H9 (cell line): ENCODE measurements around the gene NAA15. TPM values are rescaled to one million over a fixed set of nuclear protein-coding genes. Genes with fewer than 3 reads are reported as not detected.

Experiments
- DNase-seq: peaks from one replicate; pipeline ENCODE4 v3.0.0-alpha.2; 2017
- H2AFZ ChIP-seq: one replicate; pipeline ENCODE4 v1.6.1; 2013; ENCODE audit warnings: mild to moderate bottlenecking, low read length, control low read depth, moderate library complexity
- H2AK5ac ChIP-seq: 2 replicates; pipeline ENCODE4 v1.6.1; 2013; ENCODE audit warnings: low read length, control low read depth, mixed read lengths; ENCODE audit not compliant: insufficient read length
- H2BK120ac ChIP-seq: one replicate; pipeline ENCODE4 v1.6.1; 2013; ENCODE audit warnings: low read depth, mild to moderate bottlenecking, low read length, control low read depth, inconsistent platforms; ENCODE audit not compliant: poor library complexity, severe bottlenecking
- H2BK12ac ChIP-seq: 2 replicates; pipeline ENCODE4 v1.6.1; 2013; ENCODE audit warnings: low read length, control low read depth, mixed read lengths, low read depth; ENCODE audit not compliant: insufficient read length
- H2BK15ac ChIP-seq: 2 replicates; pipeline ENCODE4 v1.6.1; 2013; ENCODE audit warnings: low read depth, low read length, control low read depth
- H2BK20ac ChIP-seq: one replicate; pipeline ENCODE4 v1.6.1; 2013; ENCODE audit warnings: low read depth, mild to moderate bottlenecking, low read length, control low read depth, inconsistent platforms; ENCODE audit not compliant: poor library complexity, severe bottlenecking
- H2BK5ac ChIP-seq: 2 replicates; pipeline ENCODE4 v1.6.1; 2013; ENCODE audit warnings: low read length, control low read depth, mixed read lengths; ENCODE audit not compliant: insufficient read length
- H3K14ac ChIP-seq: 2 replicates; pipeline ENCODE4 v1.6.1; 2013; ENCODE audit warnings: low read length, control low read depth; ENCODE audit not compliant: insufficient read depth
- H3K18ac ChIP-seq: 2 replicates; pipeline ENCODE4 v1.6.1; 2013; ENCODE audit warnings: low read depth, mild to moderate bottlenecking, mixed read lengths, low read length, control low read depth; ENCODE audit not compliant: insufficient read length
- H3K23ac ChIP-seq: 2 replicates; pipeline ENCODE4 v1.6.1; 2013; ENCODE audit warnings: low read length, control low read depth, mixed read lengths, low read depth; ENCODE audit not compliant: insufficient read length
- H3K23me2 ChIP-seq: 2 replicates; pipeline ENCODE4 v1.6.1; 2013; ENCODE audit warnings: low read depth, mild to moderate bottlenecking, mixed read lengths, low read length, control low read depth; ENCODE audit not compliant: insufficient read length, poor library complexity, severe bottlenecking
- H3K27ac ChIP-seq: 2 replicates; pipeline ENCODE4 v1.5.1; 2013; ENCODE audit warnings: low read length, control low read depth, mixed read lengths, low read depth; ENCODE audit not compliant: insufficient read length
- H3K27me3 ChIP-seq: 2 replicates; pipeline ENCODE4 v1.6.1; 2013; ENCODE audit warnings: low read length, control low read depth, inconsistent platforms; ENCODE audit not compliant: insufficient read depth
- H3K4ac ChIP-seq: 2 replicates; pipeline ENCODE4 v1.6.1; 2013; ENCODE audit warnings: low read depth, mild to moderate bottlenecking, control low read depth, inconsistent platforms, low read length, moderate library complexity
- H3K4me1 ChIP-seq: 2 replicates; pipeline ENCODE4 v1.6.1; 2013; ENCODE audit warnings: low read length, control low read depth, inconsistent platforms; ENCODE audit not compliant: insufficient read depth
- H3K4me2 ChIP-seq: 2 replicates; pipeline ENCODE4 v1.6.1; 2013; ENCODE audit warnings: low read length, control low read depth, mixed read lengths; ENCODE audit not compliant: insufficient read length, insufficient read depth
- H3K56ac ChIP-seq: 2 replicates; pipeline ENCODE4 v1.6.1; 2013; ENCODE audit warnings: low read depth, mild to moderate bottlenecking, mixed read lengths, low read length, control low read depth; ENCODE audit not compliant: insufficient read length
- H3K79me1 ChIP-seq: 2 replicates; pipeline ENCODE4 v1.6.1; 2013; ENCODE audit warnings: low read depth, mild to moderate bottlenecking, moderate library complexity, low read length, control low read depth, inconsistent platforms; ENCODE audit not compliant: insufficient read depth, poor library complexity, severe bottlenecking
- H3K79me2 ChIP-seq: 2 replicates; pipeline ENCODE4 v1.6.1; 2013; ENCODE audit warnings: low read length, control low read depth, inconsistent platforms; ENCODE audit not compliant: insufficient read depth
- H3K9ac ChIP-seq: 2 replicates; pipeline ENCODE4 v1.6.1; 2013; ENCODE audit warnings: low read length, control low read depth, mixed read lengths; ENCODE audit not compliant: insufficient read length; ENCODE audit errors: extremely low read depth
- H3K9me3 ChIP-seq: one replicate; pipeline ENCODE4 v1.6.1; 2013; ENCODE audit warnings: low read depth, low read length, inconsistent platforms; ENCODE audit not compliant: control insufficient read depth
- H3T11ph ChIP-seq: one replicate; pipeline ENCODE4 v1.6.1; 2013; ENCODE audit warnings: mild to moderate bottlenecking, low read length, control low read depth, inconsistent platforms
- H4K20me1 ChIP-seq: one replicate; pipeline ENCODE4 v1.6.1; 2013; ENCODE audit not compliant: control insufficient read depth, insufficient read length, insufficient read depth
- H4K5ac ChIP-seq: 2 replicates; pipeline ENCODE4 v1.6.1; 2013; ENCODE audit warnings: low read depth, mild to moderate bottlenecking, mixed read lengths, low read length, control low read depth; ENCODE audit not compliant: insufficient read length
- H4K8ac ChIP-seq: replicated peaks from 2 replicates; pipeline ENCODE4 v1.6.1; 2013; ENCODE audit warnings: low read length, control low read depth, mixed read lengths, low read depth; ENCODE audit not compliant: insufficient read length
- H4K91ac ChIP-seq: 2 replicates; pipeline ENCODE4 v1.6.1; 2013; ENCODE audit warnings: low read depth, mild to moderate bottlenecking, moderate library complexity, mixed read lengths, low read length, control low read depth; ENCODE audit not compliant: insufficient read length
- H3K27ac Mint-ChIP-seq, 3 experiments: 2 replicates in 2 of 3; 3 replicates in 1 of 3; pipeline ENCODE4 v1.8.0; 2020 to 2021; ENCODE audit warnings: mixed read lengths in 3 of 3, mild to moderate bottlenecking in 1 of 3, moderate library complexity in 1 of 3
- H3K27me3 Mint-ChIP-seq: 2 replicates; pipeline ENCODE4 v1.8.0; 2021; ENCODE audit warnings: low read depth, mild to moderate bottlenecking, moderate library complexity, mixed read lengths
- H3K36me3 Mint-ChIP-seq, 3 experiments: 2 replicates in 2 of 3; 3 replicates in 1 of 3; pipeline ENCODE4 v1.8.0; 2020 to 2021; ENCODE audit warnings: low read depth in 3 of 3, mixed read lengths in 3 of 3; ENCODE audit not compliant: insufficient read depth in 1 of 3
- H3K4me1 Mint-ChIP-seq, 2 experiments: 2 replicates each; pipeline ENCODE4 v1.8.0; 2020; ENCODE audit warnings: mixed read lengths in 2 of 2
- H3K4me3 Mint-ChIP-seq, 2 experiments: 2 replicates in 1 of 2; 3 replicates in 1 of 2; pipeline ENCODE4 v1.8.0; 2020 to 2021; ENCODE audit warnings: mild to moderate bottlenecking in 2 of 2, mixed read lengths in 2 of 2, moderate library complexity in 1 of 2
- H3K9me3 Mint-ChIP-seq, 2 experiments: 2 replicates in 1 of 2; 3 replicates in 1 of 2; pipeline ENCODE4 v1.8.0; 2020; ENCODE audit warnings: mild to moderate bottlenecking in 2 of 2, mixed read lengths in 2 of 2, moderate library complexity in 1 of 2
- CTCF ChIP-seq: fragments of 200-600 bp; sonication (generic); conservative IDR thresholded peaks from 3 replicates; pipeline ENCODE4 v1.8.0; 2021; ENCODE audit warnings: antibody characterized with exemption, mild to moderate bottlenecking
- WGBS: extraction: QIAGEN DNeasy Blood & Tissue Kit; methylation state at CpG from one replicate; pipeline ENCODE4 v1.1.7; 2013; ENCODE audit warnings: missing lambda C conversion rate, low lambda C conversion rate, mixed read lengths; ENCODE audit not compliant: insufficient read length; ENCODE audit errors: extremely low coverage; 5-methylcytosine and 5-hydroxymethylcytosine counted together
- total RNA-seq: library from RNA; stranded (reverse); gene quantifications from 2 replicates; pipeline ENCODE4 v1.2.1, GENCODE V29; 2021

Gene NAA15
- total RNA-seq, 1 experiment from 2014 or later: 115 TPM

GRCh38 chr4:139361301-139361700 lies 60.0 kb downstream of the NAA15 start:
- H3K4me1 ChIP-seq: no peaks in the 10 kb centered on the region
- H3K18ac ChIP-seq: no peak overlapping the region
- TF ChIP-seq CTCF: no peak
- H4K91ac ChIP-seq: no peak overlapping the region
- H4K8ac ChIP-seq: no peak overlapping the region
- no peaks in the 10 kb centered on the region for H3K9me3 ChIP-seq
- no peak overlapping the region for H4K5ac ChIP-seq
- Mint-ChIP-seq H3K4me3 (no peak overlapping the region), H3K27ac (no peak overlapping the region), H3K36me3 (peaks cover 14 to 75% (median 53%) of the 10 kb centered on the region in 3 experiments; a peak in 5 of 7 replicates), H3K9me3 (no peaks in the 10 kb centered on the region), H3K27me3 (no peaks in the 10 kb centered on the region), H3K4me1 (no peaks in the 10 kb centered on the region)
- H3K4ac ChIP-seq: no peak overlapping the region
- H2AFZ ChIP-seq: no peak overlapping the region
- H2AK5ac ChIP-seq: no peak overlapping the region
- H3K23ac ChIP-seq: no peak overlapping the region
- H3K27ac ChIP-seq: no peak overlapping the region
- no peak overlapping the region for H2BK15ac ChIP-seq
- WGBS: no CpG with 5 or more reads among the region's 1 CpG
- H4K20me1 ChIP-seq: no peaks in the 10 kb centered on the region
- no peak overlapping the region for H3K4me2 ChIP-seq
- H3K14ac ChIP-seq: no peak overlapping the region
- no peak overlapping the region for H3T11ph ChIP-seq
- no peaks in the 10 kb centered on the region for H3K27me3 ChIP-seq
- no peaks in the 10 kb centered on the region for H3K23me2 ChIP-seq
- no peaks in the 10 kb centered on the region for H3K79me1 ChIP-seq
- no peak overlapping the region for H2BK20ac ChIP-seq
- no peak overlapping the region for H3K56ac ChIP-seq
- H2BK5ac ChIP-seq: no peak overlapping the region
- no peaks in the 10 kb centered on the region for H3K79me2 ChIP-seq
- no peak overlapping the region for H3K9ac ChIP-seq
- no peak overlapping the region for H2BK12ac ChIP-seq
- DNase-seq: no peak
- no peak overlapping the region for H2BK120ac ChIP-seq
